NK-92 (cell line): ENCODE results near the gene KCNJ5.

ENCODE experiments used
- DNase-seq: peaks from one replicate; lab custom pipeline; 2025; ENCODE audit not compliant: unreplicated experiment; lab: John Stamatoyannopoulos, UW

KCNJ5 gene

GRCh38 chr11:128890543-128891368 lies at the start of gene KCNJ5:
TSS of gene KCNJ5 (plus strand) at chr11:128891356. CDS start at chr11:128911274, 19,918 bp downstream.
- DNase-seq, result no peak

DNA sequence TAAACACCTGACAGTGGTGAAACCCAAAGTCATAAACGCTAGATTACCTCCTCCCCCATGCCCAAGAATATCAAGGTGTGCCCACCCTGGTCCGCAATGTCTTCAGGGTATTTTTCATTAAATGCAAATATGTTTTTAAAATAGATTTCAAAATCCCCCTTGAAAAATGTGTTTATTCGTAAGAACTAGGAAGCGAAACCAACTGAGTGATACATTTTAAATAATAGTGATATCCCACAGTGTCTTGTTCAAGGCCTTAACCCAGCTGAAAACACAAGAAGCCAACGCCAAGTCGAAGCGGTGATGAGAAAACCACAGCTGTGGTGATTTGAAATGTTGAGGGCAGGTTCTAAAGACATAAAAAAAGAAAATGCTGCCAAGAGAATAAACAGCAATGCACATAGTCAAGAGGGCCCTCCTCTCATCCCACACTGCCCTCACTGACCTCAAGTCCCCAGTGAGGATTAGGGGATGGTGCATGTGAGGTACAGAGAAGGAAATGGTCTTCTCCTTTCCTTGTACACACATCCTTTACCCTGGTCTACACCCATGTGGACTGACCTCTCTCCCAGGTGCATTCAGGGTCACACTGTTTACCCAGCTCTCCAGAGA lies 49.6 kb upstream of the KCNJ5 start:
- DNase-seq, result no peak

GRCh38 chr11:128843198-128843785 lies 47.9 kb upstream of the KCNJ5 start:
- no peak for DNase-seq

DNA sequence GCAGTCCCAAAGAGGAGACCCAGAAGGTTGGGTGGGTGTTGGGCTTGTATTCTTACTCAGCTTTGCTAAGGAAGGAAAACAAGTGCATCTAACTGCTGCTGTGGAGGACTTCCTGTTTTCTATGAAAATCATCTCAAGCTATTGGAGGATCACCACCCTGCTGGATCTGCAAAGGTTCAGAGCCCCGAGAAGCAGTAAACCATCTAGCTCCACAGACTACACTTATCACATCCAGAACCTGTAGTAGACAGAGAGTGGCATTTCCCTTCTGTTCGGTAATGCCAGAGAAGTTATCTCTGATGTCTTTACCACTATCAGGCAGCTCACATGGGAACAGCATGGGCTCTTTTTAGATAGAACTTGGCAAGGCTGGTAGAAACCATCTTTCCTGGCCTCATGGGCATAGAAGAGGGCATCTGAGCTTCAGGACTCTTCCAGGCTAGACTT lies 45.8 kb upstream of the KCNJ5 start:
- no peak for DNase-seq

DNA sequence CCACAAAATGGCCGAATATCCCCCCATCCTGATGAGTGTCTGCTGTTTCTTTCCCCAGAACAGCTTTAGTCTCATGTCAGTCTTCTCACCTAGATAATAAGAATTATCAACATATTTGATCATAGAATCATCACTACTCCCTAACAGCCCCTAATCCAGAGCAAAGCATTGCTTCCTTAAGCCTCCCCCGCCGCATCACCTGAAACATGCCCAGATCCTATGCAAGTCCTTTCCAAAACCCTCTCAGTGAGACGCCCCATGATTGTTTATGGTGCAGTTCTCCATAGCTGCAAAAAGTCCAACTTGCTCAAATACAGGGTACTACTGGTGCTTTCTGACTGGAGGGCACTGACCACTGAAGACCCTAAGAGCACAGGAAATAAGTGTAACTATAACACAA lies 44.2 kb upstream of the KCNJ5 start:
- no peak for DNase-seq

- DNase-seq, result no peak
These were observed 42.2 kb upstream of the KCNJ5 start for GRCh38 chr11:128848815-128849455.

- no peak for DNase-seq
These were observed 38.7 kb upstream of the KCNJ5 start for GRCh38 chr11:128852327-128853023.

DNA sequence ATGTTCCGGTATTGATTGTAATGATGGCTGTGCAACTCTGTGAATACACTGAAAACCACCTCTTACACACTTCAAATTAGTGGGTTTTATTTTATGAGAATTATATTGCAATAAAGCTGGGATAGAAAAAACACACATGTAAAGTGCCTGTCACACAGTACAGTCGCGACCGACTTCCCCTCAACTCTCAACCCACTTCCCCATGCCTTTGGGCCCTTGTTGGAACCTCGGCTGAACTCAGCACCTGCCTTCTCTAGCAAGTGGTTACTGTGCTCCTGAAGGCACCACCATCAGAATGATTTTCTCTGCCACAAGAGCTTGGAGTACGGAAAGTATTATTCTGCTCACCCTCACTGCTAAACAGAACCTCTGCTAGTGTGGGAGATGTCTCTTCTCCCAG lies 37.6 kb upstream of the KCNJ5 start:
- DNase-seq, result no peak

GRCh38 chr11:128854841-128855240 lies 36.3 kb upstream of the KCNJ5 start:
- no peak for DNase-seq

GRCh38 chr11:128856241-128856640 lies 34.9 kb upstream of the KCNJ5 start:
- DNase-seq, result no peak

- DNase-seq, result no peak
These were observed 33.8 kb upstream of the KCNJ5 start for GRCh38 chr11:128857341-128857740.

GRCh38 chr11:128859563-128860441 lies 31.4 kb upstream of the KCNJ5 start:
- no peak for DNase-seq

DNA sequence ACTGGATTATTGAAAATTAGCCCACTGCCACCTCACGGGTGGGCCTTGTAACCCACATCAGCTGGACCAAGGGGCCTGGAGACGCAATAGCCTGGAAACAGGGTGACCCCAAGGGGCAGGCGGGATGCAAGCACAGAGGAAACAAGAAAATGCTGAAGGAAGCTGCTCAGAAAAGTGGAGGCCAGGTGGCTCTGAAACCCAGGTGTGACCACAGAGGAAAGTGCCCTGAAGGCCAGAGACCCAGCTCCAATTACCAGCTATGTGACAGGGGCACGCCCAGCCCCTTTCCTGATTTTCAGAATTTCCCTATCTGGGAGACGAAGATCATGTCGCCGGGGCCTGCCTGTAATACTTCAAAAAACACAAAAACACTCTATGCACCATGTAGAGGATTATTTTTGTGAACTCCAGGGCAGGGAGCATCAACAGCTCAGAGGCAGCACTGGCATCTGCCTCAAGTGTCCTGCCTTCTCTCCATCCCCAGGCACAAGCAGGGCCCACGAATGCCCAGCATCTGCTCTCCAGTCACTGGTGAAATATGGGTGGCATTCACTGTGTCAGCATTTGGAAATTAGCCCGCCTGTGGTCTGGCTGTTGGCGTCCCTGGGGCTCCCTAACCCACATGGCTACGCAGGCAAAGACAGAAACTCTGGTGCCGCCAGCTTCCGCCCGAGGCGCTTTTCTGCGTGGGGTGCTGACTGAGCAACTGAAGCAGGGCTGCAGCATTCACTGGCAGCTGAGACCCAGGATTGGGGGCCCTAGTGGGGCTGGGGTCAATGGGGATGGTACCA lies 30.4 kb upstream of the KCNJ5 start:
- DNase-seq, result no peak

GRCh38 chr11:128862406-128862805 lies 28.8 kb upstream of the KCNJ5 start:
- DNase-seq, result no peak

GRCh38 chr11:128862908-128863660 lies 28.1 kb upstream of the KCNJ5 start:
- no peak for DNase-seq

GRCh38 chr11:128865490-128865889 lies 25.7 kb upstream of the KCNJ5 start:
- no peak for DNase-seq

DNA sequence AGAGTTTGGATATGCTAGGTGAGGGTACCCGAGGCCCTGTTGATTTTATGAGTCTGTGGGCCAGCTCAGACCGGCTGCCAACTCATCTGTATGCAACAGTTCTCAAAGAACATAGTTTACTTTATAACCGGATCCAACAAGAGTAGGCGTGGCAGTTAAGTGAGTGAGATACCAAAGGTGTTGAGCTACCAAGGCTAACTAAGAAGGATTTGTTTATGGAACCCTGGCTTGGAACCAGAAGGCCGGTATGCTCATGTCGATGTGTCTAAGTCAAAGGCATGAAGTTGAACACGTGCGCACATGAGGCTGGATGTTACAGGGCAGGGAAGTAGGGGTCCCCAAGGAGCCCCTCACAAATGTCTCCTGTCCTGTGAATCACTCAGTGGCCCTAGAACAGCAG lies 23.9 kb upstream of the KCNJ5 start, which contains the start of gene KCNJ1:
Gene KCNJ1 (minus strand): TSS at position 20 of the 400 bp plus-strand sequence. CDS start 27,053 bp downstream, outside the sequence.
- no peak for DNase-seq
